Stomach (tissue), 9 donors: ENCODE measurements around the gene RAB13. TPM values are rescaled to one million over a fixed set of nuclear protein-coding genes. Genes with fewer than 3 reads are reported as not detected.

Experiments used
- DNase-seq, 2 donors: peaks; one replicate each; pipeline versions ENCODE4 v3.0.0 to v3.0.0-alpha.2; 2013 to 2019
- H3K27ac ChIP-seq, 5 donors: fragments of 200-600 bp in 4 of 5; sonication (generic) in 4 of 5; one replicate each; pipeline ENCODE4 v1.5.1; 2013 to 2019; ENCODE audit warnings: mild to moderate bottlenecking in 1 of 5, moderate library complexity in 1 of 5
- H3K27me3 ChIP-seq, 3 donors: fragments of 200-600 bp; sonication (generic); one replicate each; pipeline ENCODE4 v1.5.1; 2017 to 2019; ENCODE audit warnings: mixed run types in 1 of 3
- H3K36me3 ChIP-seq, 4 donors: fragments of 200-600 bp; sonication (generic); 1 replicate in 3 of 4; 2 replicates in 1 of 4; pipeline ENCODE4 v1.5.1; 2016 to 2019
- H3K4me1 ChIP-seq, 4 donors: fragments of 200-600 bp; sonication (generic); one replicate each; pipeline ENCODE4 v1.5.1; 2016 to 2019
- H3K4me3 ChIP-seq, 4 donors: fragments of 200-600 bp; sonication (generic) in 3 of 4; one replicate each; pipeline ENCODE4 v1.5.1; 2016 to 2019; ENCODE audit warnings: mild to moderate bottlenecking in 1 of 4
- H3K9me3 ChIP-seq, 4 donors: fragments of 200-600 bp; sonication (generic); one replicate each; pipeline ENCODE4 v1.5.1; 2016 to 2019
- POLR2A ChIP-seq, 4 donors: fragments of 450-650 bp; IDR thresholded peaks; one replicate each; pipeline ENCODE4 v1.6.1; 2016; ENCODE audit warnings: antibody characterized with exemption in 4 of 4, control low read depth in 2 of 4, mild to moderate bottlenecking in 1 of 4, moderate library complexity in 1 of 4
- WGBS, 5 donors: extraction: QIAGEN DNeasy Blood & Tissue Kit in 3 of 5; methylation state at CpG; one replicate each; pipeline versions ENCODE4 v1.1.5 to v1.1.7; 2013 to 2018; 5-methylcytosine and 5-hydroxymethylcytosine counted together
- intact Hi-C: fragments of 100-400 bp; cut with DNase I; formaldehyde crosslinking; loops from one replicate; pipeline ENCODE4 v1.15.1; 2023; ENCODE audit warnings: low total_unique reads
- polyA plus RNA-seq, 3 donors: library from polyadenylated mRNA; stranded (reverse); fragments of 200-250 nt; gene quantifications; one replicate each; pipeline ENCODE4 v1.2.3, GENCODE V29; 2013
- small RNA-seq, 4 donors: library from RNA; depleted of rRNA; stranded (forward); fragments of <200 nt; gene quantifications; one replicate each; pipeline ENCODE3, GENCODE V24; 2016
- total RNA-seq, 5 donors: library from RNA; depleted of rRNA; stranded (reverse); fragments of >200 nt; gene quantifications; one replicate each; pipeline versions ENCODE4 v1.1.0 to v1.2.3, GENCODE V29; 2014 to 2016
- donor health status: healthy with polysubstance abuse.
- donor health status: Bipolar disorder and iron deficiency.
- donor health status: healthy.

The RAB13 gene
- total and polyA plus RNA-seq, 8 donors, result 35.5 to 730 (median 73.3) TPM

GRCh38 chr1:153932156-153933131 lies 53.7 kb downstream of the RAB13 start:
- 94 to 97% (median 96%) methylated on average over 13 to 18 of the region's 18 CpGs for WGBS, 5 donors
- H3K36me3 ChIP-seq, result peaks cover 63 to 87% (median 84%) of the 10 kb centered on the region in 4 donors
- intact Hi-C loops, result no loop called here
- H3K27me3 ChIP-seq, result no peaks in the 10 kb centered on the region
- no peaks in the 10 kb centered on the region for H3K4me1 ChIP-seq
- no peak for DNase-seq
- no peak overlapping the region for H3K27ac ChIP-seq
- no peaks in the 10 kb centered on the region for H3K9me3 ChIP-seq
- no peak for TF ChIP-seq POLR2A (IDR thresholded peaks at IDR 0.05)
- H3K4me3 ChIP-seq, result no peak overlapping the region

Small RNAs within 50 kb of the gene (small RNA-seq; reads per million reads assigned to genes)
- 0 to 0.30 (median 0.03) reads per million in 4 donors for gene MIR6737

Other genes with a start within 250 kb of the RAB13 start
- gene SLC27A3, start 210.9 kb downstream of the RAB13 start, total RNA-seq, result 10 to 100 TPM; 14.9 to 89.9 (median 62.2) TPM
- 10 to 100 TPM; 17.4 to 86.8 (median 44.1) TPM for gene SLC27A3, start 210.9 kb downstream of the RAB13 start, polyA plus RNA-seq
- gene GATAD2B, start 63.4 kb downstream of the RAB13 start, total RNA-seq, result 10 to 100 TPM; 15.8 to 26.3 (median 18.1) TPM
- gene GATAD2B, start 63.4 kb downstream of the RAB13 start, polyA plus RNA-seq, result 1 to 10 TPM; 2.7 to 3.4 (median 3.2) TPM
- gene DENND4B, start 39.6 kb downstream of the RAB13 start, total RNA-seq, result 10 to 100 TPM; 20.9 to 73.0 (median 36.6) TPM
- gene DENND4B, start 39.6 kb downstream of the RAB13 start, polyA plus RNA-seq, result 10 to 100 TPM; 11.8 to 19.9 (median 14.1) TPM
- gene CRTC2, start 27.7 kb downstream of the RAB13 start, total RNA-seq, result 10 to 100 TPM in 2 of 5 donors, 1 to 10 TPM in 3; 1.4 to 49.6 (median 8.0) TPM
- 10 to 100 TPM; 26.9 to 31.1 (median 27.1) TPM for gene CRTC2, start 27.7 kb downstream of the RAB13 start, polyA plus RNA-seq
- 10 to 100 TPM in 4 of 5 donors, 1 to 10 TPM in 1; 6.4 to 80.6 (median 24.9) TPM for gene SLC39A1, start 22.8 kb downstream of the RAB13 start, total RNA-seq
- 10 to 100 TPM; 29.9 to 54.8 (median 39.8) TPM for gene SLC39A1, start 22.8 kb downstream of the RAB13 start, polyA plus RNA-seq
- gene CREB3L4, start 18.4 kb downstream of the RAB13 start, total RNA-seq, result 10 to 100 TPM in 1 of 5 donors, 1 to 10 TPM in 3, not detected in 1; 2.7 to 16.7 (median 7.3) TPM
- gene CREB3L4, start 18.4 kb downstream of the RAB13 start, polyA plus RNA-seq, result 10 to 100 TPM; 10.9 to 32.9 (median 11.8) TPM
- gene JTB, start 8.7 kb downstream of the RAB13 start, total RNA-seq, result 100 to 1,000 TPM; 130 to 859 (median 234) TPM
- 100 to 1,000 TPM; 214 to 340 (median 237) TPM for gene JTB, start 8.7 kb downstream of the RAB13 start, polyA plus RNA-seq
- gene RPS27, start 4.4 kb upstream of the RAB13 start, total RNA-seq, result 1,000 to 10,000 TPM in 3 of 5 donors, 100 to 1,000 TPM in 1, 10 to 100 TPM in 1; 43.4 to 3,158 (median 1,583) TPM
- over 10,000 TPM; 11,847 to 21,142 (median 13,702) TPM for gene RPS27, start 4.4 kb upstream of the RAB13 start, polyA plus RNA-seq
- gene NUP210L, start 168.7 kb upstream of the RAB13 start, total RNA-seq, result under 1 TPM in 1 of 5 donors, not detected in 4; 0.18 TPM
- not detected for gene NUP210L, start 168.7 kb upstream of the RAB13 start, polyA plus RNA-seq
- gene TPM3, start 205.8 kb upstream of the RAB13 start, total RNA-seq, result 100 to 1,000 TPM in 4 of 5 donors, 10 to 100 TPM in 1; 32.7 to 293 (median 214) TPM
- gene TPM3, start 205.8 kb upstream of the RAB13 start, polyA plus RNA-seq, result 100 to 1,000 TPM; 101 to 364 (median 159) TPM
- not detected for gene CFAP141, start 220.0 kb upstream of the RAB13 start, total RNA-seq
- not detected for gene CFAP141, start 220.0 kb upstream of the RAB13 start, polyA plus RNA-seq
- 100 to 1,000 TPM in 2 of 5 donors, 10 to 100 TPM in 3; 25.2 to 109 (median 90.6) TPM for gene UBAP2L, start 234.6 kb upstream of the RAB13 start, total RNA-seq
- 10 to 100 TPM; 41.1 to 44.8 (median 43.4) TPM for gene UBAP2L, start 234.6 kb upstream of the RAB13 start, polyA plus RNA-seq